H9 (cell line): ENCODE measurements around the gene SCD5. TPM values are rescaled to one million over a fixed set of nuclear protein-coding genes. Genes with fewer than 3 reads are reported as not detected.

ENCODE experiments used
- DNase-seq: peaks from one replicate; pipeline ENCODE4 v3.0.0-alpha.2; 2017
- H2AFZ ChIP-seq: one replicate; pipeline ENCODE4 v1.6.1; 2013; ENCODE audit warnings: mild to moderate bottlenecking, low read length, control low read depth, moderate library complexity
- H2AK5ac ChIP-seq: 2 replicates; pipeline ENCODE4 v1.6.1; 2013; ENCODE audit warnings: low read length, control low read depth, mixed read lengths; ENCODE audit not compliant: insufficient read length
- H2BK120ac ChIP-seq: one replicate; pipeline ENCODE4 v1.6.1; 2013; ENCODE audit warnings: low read depth, mild to moderate bottlenecking, low read length, control low read depth, inconsistent platforms; ENCODE audit not compliant: poor library complexity, severe bottlenecking
- H2BK12ac ChIP-seq: 2 replicates; pipeline ENCODE4 v1.6.1; 2013; ENCODE audit warnings: low read length, control low read depth, mixed read lengths, low read depth; ENCODE audit not compliant: insufficient read length
- H2BK15ac ChIP-seq: 2 replicates; pipeline ENCODE4 v1.6.1; 2013; ENCODE audit warnings: low read depth, low read length, control low read depth
- H2BK20ac ChIP-seq: one replicate; pipeline ENCODE4 v1.6.1; 2013; ENCODE audit warnings: low read depth, mild to moderate bottlenecking, low read length, control low read depth, inconsistent platforms; ENCODE audit not compliant: poor library complexity, severe bottlenecking
- H2BK5ac ChIP-seq: 2 replicates; pipeline ENCODE4 v1.6.1; 2013; ENCODE audit warnings: low read length, control low read depth, mixed read lengths; ENCODE audit not compliant: insufficient read length
- H3K14ac ChIP-seq: 2 replicates; pipeline ENCODE4 v1.6.1; 2013; ENCODE audit warnings: low read length, control low read depth; ENCODE audit not compliant: insufficient read depth
- H3K18ac ChIP-seq: 2 replicates; pipeline ENCODE4 v1.6.1; 2013; ENCODE audit warnings: low read depth, mild to moderate bottlenecking, mixed read lengths, low read length, control low read depth; ENCODE audit not compliant: insufficient read length
- H3K23ac ChIP-seq: 2 replicates; pipeline ENCODE4 v1.6.1; 2013; ENCODE audit warnings: low read length, control low read depth, mixed read lengths, low read depth; ENCODE audit not compliant: insufficient read length
- H3K23me2 ChIP-seq: 2 replicates; pipeline ENCODE4 v1.6.1; 2013; ENCODE audit warnings: low read depth, mild to moderate bottlenecking, mixed read lengths, low read length, control low read depth; ENCODE audit not compliant: insufficient read length, poor library complexity, severe bottlenecking
- H3K27ac ChIP-seq: 2 replicates; pipeline ENCODE4 v1.5.1; 2013; ENCODE audit warnings: low read length, control low read depth, mixed read lengths, low read depth; ENCODE audit not compliant: insufficient read length
- H3K27me3 ChIP-seq: 2 replicates; pipeline ENCODE4 v1.6.1; 2013; ENCODE audit warnings: low read length, control low read depth, inconsistent platforms; ENCODE audit not compliant: insufficient read depth
- H3K4ac ChIP-seq: 2 replicates; pipeline ENCODE4 v1.6.1; 2013; ENCODE audit warnings: low read depth, mild to moderate bottlenecking, control low read depth, inconsistent platforms, low read length, moderate library complexity
- H3K4me1 ChIP-seq: 2 replicates; pipeline ENCODE4 v1.6.1; 2013; ENCODE audit warnings: low read length, control low read depth, inconsistent platforms; ENCODE audit not compliant: insufficient read depth
- H3K4me2 ChIP-seq: 2 replicates; pipeline ENCODE4 v1.6.1; 2013; ENCODE audit warnings: low read length, control low read depth, mixed read lengths; ENCODE audit not compliant: insufficient read length, insufficient read depth
- H3K56ac ChIP-seq: 2 replicates; pipeline ENCODE4 v1.6.1; 2013; ENCODE audit warnings: low read depth, mild to moderate bottlenecking, mixed read lengths, low read length, control low read depth; ENCODE audit not compliant: insufficient read length
- H3K79me1 ChIP-seq: 2 replicates; pipeline ENCODE4 v1.6.1; 2013; ENCODE audit warnings: low read depth, mild to moderate bottlenecking, moderate library complexity, low read length, control low read depth, inconsistent platforms; ENCODE audit not compliant: insufficient read depth, poor library complexity, severe bottlenecking
- H3K79me2 ChIP-seq: 2 replicates; pipeline ENCODE4 v1.6.1; 2013; ENCODE audit warnings: low read length, control low read depth, inconsistent platforms; ENCODE audit not compliant: insufficient read depth
- H3K9ac ChIP-seq: 2 replicates; pipeline ENCODE4 v1.6.1; 2013; ENCODE audit warnings: low read length, control low read depth, mixed read lengths; ENCODE audit not compliant: insufficient read length; ENCODE audit errors: extremely low read depth
- H3K9me3 ChIP-seq: one replicate; pipeline ENCODE4 v1.6.1; 2013; ENCODE audit warnings: low read depth, low read length, inconsistent platforms; ENCODE audit not compliant: control insufficient read depth
- H3T11ph ChIP-seq: one replicate; pipeline ENCODE4 v1.6.1; 2013; ENCODE audit warnings: mild to moderate bottlenecking, low read length, control low read depth, inconsistent platforms
- H4K20me1 ChIP-seq: one replicate; pipeline ENCODE4 v1.6.1; 2013; ENCODE audit not compliant: control insufficient read depth, insufficient read length, insufficient read depth
- H4K5ac ChIP-seq: 2 replicates; pipeline ENCODE4 v1.6.1; 2013; ENCODE audit warnings: low read depth, mild to moderate bottlenecking, mixed read lengths, low read length, control low read depth; ENCODE audit not compliant: insufficient read length
- H4K8ac ChIP-seq: replicated peaks from 2 replicates; pipeline ENCODE4 v1.6.1; 2013; ENCODE audit warnings: low read length, control low read depth, mixed read lengths, low read depth; ENCODE audit not compliant: insufficient read length
- H4K91ac ChIP-seq: 2 replicates; pipeline ENCODE4 v1.6.1; 2013; ENCODE audit warnings: low read depth, mild to moderate bottlenecking, moderate library complexity, mixed read lengths, low read length, control low read depth; ENCODE audit not compliant: insufficient read length
- H3K27ac Mint-ChIP-seq, 3 experiments: 2 replicates in 2 of 3; 3 replicates in 1 of 3; pipeline ENCODE4 v1.8.0; 2020 to 2021; ENCODE audit warnings: mixed read lengths in 3 of 3, mild to moderate bottlenecking in 1 of 3, moderate library complexity in 1 of 3
- H3K27me3 Mint-ChIP-seq: 2 replicates; pipeline ENCODE4 v1.8.0; 2021; ENCODE audit warnings: low read depth, mild to moderate bottlenecking, moderate library complexity, mixed read lengths
- H3K36me3 Mint-ChIP-seq, 3 experiments: 2 replicates in 2 of 3; 3 replicates in 1 of 3; pipeline ENCODE4 v1.8.0; 2020 to 2021; ENCODE audit warnings: low read depth in 3 of 3, mixed read lengths in 3 of 3; ENCODE audit not compliant: insufficient read depth in 1 of 3
- H3K4me1 Mint-ChIP-seq, 2 experiments: 2 replicates each; pipeline ENCODE4 v1.8.0; 2020; ENCODE audit warnings: mixed read lengths in 2 of 2
- H3K4me3 Mint-ChIP-seq, 2 experiments: 2 replicates in 1 of 2; 3 replicates in 1 of 2; pipeline ENCODE4 v1.8.0; 2020 to 2021; ENCODE audit warnings: mild to moderate bottlenecking in 2 of 2, mixed read lengths in 2 of 2, moderate library complexity in 1 of 2
- H3K9me3 Mint-ChIP-seq, 2 experiments: 2 replicates in 1 of 2; 3 replicates in 1 of 2; pipeline ENCODE4 v1.8.0; 2020; ENCODE audit warnings: mild to moderate bottlenecking in 2 of 2, mixed read lengths in 2 of 2, moderate library complexity in 1 of 2
- WGBS: extraction: QIAGEN DNeasy Blood & Tissue Kit; methylation state at CpG from one replicate; pipeline ENCODE4 v1.1.7; 2013; ENCODE audit warnings: missing lambda C conversion rate, low lambda C conversion rate, mixed read lengths; ENCODE audit not compliant: insufficient read length; ENCODE audit errors: extremely low coverage; 5-methylcytosine and 5-hydroxymethylcytosine counted together
- total RNA-seq: library from RNA; stranded (reverse); gene quantifications from 2 replicates; pipeline ENCODE4 v1.2.1, GENCODE V29; 2021
- TF ChIP-seq, protein P1 (sequence below): fragments of 200-600 bp; sonication (generic); conservative IDR thresholded peaks from 3 replicates; pipeline ENCODE4 v1.8.0; 2021; ENCODE audit warnings: antibody characterized with exemption, mild to moderate bottlenecking

Gene SCD5
- total RNA-seq, 1 experiment from 2014 or later, result 0.68 TPM

DNA sequence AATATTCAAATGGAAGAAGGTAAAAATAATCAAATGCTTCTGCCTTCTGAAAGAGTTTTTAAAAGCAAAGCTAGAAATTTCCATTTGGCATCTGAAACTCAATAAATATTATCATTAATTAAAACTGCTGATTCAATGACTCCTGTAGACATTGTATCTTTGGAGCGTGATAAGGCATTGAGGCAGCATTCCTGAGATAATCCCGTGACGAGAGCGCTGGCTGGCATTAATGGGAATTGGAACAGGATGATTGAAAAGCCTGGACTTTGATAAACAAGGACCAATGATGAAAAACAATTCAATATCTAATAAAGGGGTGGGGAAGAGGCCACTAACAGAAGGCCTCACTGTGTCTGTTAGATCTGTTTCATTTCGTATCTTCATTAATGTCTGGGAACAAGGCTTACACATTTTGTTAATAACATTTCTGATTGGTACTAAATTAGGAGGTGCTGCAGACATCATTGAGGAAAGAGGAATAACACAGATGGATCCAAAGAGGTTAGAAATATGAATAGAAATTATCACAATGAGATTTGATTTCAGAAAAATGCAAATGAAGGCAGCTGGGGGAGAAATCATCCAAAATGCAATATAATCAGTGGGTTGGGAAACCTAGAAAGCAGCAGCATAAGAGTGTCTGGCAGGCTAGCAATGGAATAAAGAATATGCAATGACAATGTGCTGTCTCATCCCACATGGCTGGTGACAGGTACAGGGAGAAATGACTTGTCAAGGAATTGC is 102.3 kb downstream of the SCD5 start:
- Histone ChIP-seq H3K4ac (no peak overlapping the region), H2BK120ac (no peak overlapping the region), H3K79me1 (no peaks in the 10 kb centered on the region), H2BK20ac (no peak overlapping the region), H2BK5ac (no peak overlapping the region), H3K4me1 (peaks cover 5% of the 10 kb centered on the region; the same call in 1 of the 2 replicates), H4K5ac (no peak overlapping the region), H3K23me2 (no peaks in the 10 kb centered on the region), H3K23ac (no peak overlapping the region), H2BK12ac (no peak overlapping the region), H2BK15ac (no peak overlapping the region), H3K14ac (no peak overlapping the region), H3K9me3 (no peaks in the 10 kb centered on the region), H3K27me3 (no peaks in the 10 kb centered on the region), H3K79me2 (no peaks in the 10 kb centered on the region), H2AFZ (no peak overlapping the region), H3K4me2 (no peak overlapping the region), H3K18ac (no peak overlapping the region), H3K56ac (no peak overlapping the region), H2AK5ac (no peak overlapping the region), H3K27ac (no peak overlapping the region), H4K20me1 (no peaks in the 10 kb centered on the region), H4K8ac (no peak overlapping the region), H3K9ac (no peak overlapping the region), H3T11ph (no peak overlapping the region), H4K91ac (no peak overlapping the region)
- TF ChIP-seq, protein P1, sequence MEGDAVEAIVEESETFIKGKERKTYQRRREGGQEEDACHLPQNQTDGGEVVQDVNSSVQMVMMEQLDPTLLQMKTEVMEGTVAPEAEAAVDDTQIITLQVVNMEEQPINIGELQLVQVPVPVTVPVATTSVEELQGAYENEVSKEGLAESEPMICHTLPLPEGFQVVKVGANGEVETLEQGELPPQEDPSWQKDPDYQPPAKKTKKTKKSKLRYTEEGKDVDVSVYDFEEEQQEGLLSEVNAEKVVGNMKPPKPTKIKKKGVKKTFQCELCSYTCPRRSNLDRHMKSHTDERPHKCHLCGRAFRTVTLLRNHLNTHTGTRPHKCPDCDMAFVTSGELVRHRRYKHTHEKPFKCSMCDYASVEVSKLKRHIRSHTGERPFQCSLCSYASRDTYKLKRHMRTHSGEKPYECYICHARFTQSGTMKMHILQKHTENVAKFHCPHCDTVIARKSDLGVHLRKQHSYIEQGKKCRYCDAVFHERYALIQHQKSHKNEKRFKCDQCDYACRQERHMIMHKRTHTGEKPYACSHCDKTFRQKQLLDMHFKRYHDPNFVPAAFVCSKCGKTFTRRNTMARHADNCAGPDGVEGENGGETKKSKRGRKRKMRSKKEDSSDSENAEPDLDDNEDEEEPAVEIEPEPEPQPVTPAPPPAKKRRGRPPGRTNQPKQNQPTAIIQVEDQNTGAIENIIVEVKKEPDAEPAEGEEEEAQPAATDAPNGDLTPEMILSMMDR, result no peak
- H3K4me1 Mint-ChIP-seq, result peaks cover 16 to 19% of the 10 kb centered on the region in 2 experiments
- H3K9me3 Mint-ChIP-seq, result no peaks in the 10 kb centered on the region
- no peaks in the 10 kb centered on the region for H3K36me3 Mint-ChIP-seq
- WGBS, result no CpG with 5 or more reads among the region's 5 CpGs
- H3K27me3 Mint-ChIP-seq, result peaks cover 17% of the 10 kb centered on the region
- no peak for DNase-seq
- no peak overlapping the region for H3K4me3 Mint-ChIP-seq
- H3K27ac Mint-ChIP-seq, result no peak overlapping the region
